Liver (tissue), 9 donors: ENCODE data around the gene XKR8. TPM values are rescaled to one million over a fixed set of nuclear protein-coding genes. Genes with fewer than 3 reads are reported as not detected.

Experiments used
- DNase-seq: peaks from one replicate; pipeline ENCODE4 v3.0.0-alpha.2; 2017; ENCODE audit warnings: low spot score
- H3K27ac ChIP-seq, 2 donors: one replicate each; pipeline ENCODE4 v1.7.0; 2013; ENCODE audit warnings: inconsistent platforms in 2 of 2, low read length in 2 of 2, control low read depth in 1 of 2, low read depth in 1 of 2, mild to moderate bottlenecking in 1 of 2
- H3K27me3 ChIP-seq, 4 donors: one replicate each; pipeline versions ENCODE4 v1.6.1 to v1.7.0; 2013; ENCODE audit warnings: low read length in 3 of 4, inconsistent platforms in 1 of 4, mild to moderate bottlenecking in 1 of 4, moderate library complexity in 1 of 4; ENCODE audit not compliant: control insufficient read depth in 4 of 4, insufficient read depth in 4 of 4
- H3K36me3 ChIP-seq, 4 donors: one replicate each; pipeline versions ENCODE4 v1.6.1 to v1.7.0; 2013; ENCODE audit warnings: low read length in 3 of 4, mild to moderate bottlenecking in 3 of 4, low read depth in 1 of 4, moderate library complexity in 1 of 4; ENCODE audit not compliant: control insufficient read depth in 4 of 4, insufficient read depth in 3 of 4
- H3K4me1 ChIP-seq, 4 donors: one replicate each; pipeline versions ENCODE4 v1.6.1 to v1.7.0; 2013; ENCODE audit warnings: low read length in 3 of 4, mild to moderate bottlenecking in 3 of 4, moderate library complexity in 1 of 4; ENCODE audit not compliant: control insufficient read depth in 4 of 4, insufficient read depth in 4 of 4
- H3K4me3 ChIP-seq, 3 donors: one replicate each; pipeline versions ENCODE4 v1.6.1 to v1.7.0; 2013; ENCODE audit warnings: low read length in 3 of 3, control low read depth in 1 of 3, low read depth in 1 of 3, mild to moderate bottlenecking in 1 of 3
- H3K9ac ChIP-seq, 2 donors: one replicate each; pipeline ENCODE4 v1.7.0; 2013; ENCODE audit warnings: low read length in 2 of 2, mild to moderate bottlenecking in 2 of 2, moderate library complexity in 2 of 2, control low read depth in 1 of 2, low read depth in 1 of 2
- H3K9me3 ChIP-seq, 4 donors: one replicate each; pipeline versions ENCODE4 v1.6.1 to v1.7.0; 2013; ENCODE audit warnings: low read length in 3 of 4; ENCODE audit not compliant: control insufficient read depth in 4 of 4
- FOXA1 ChIP-seq: IDR thresholded peaks from 2 replicates; pipeline ENCODE4 v1.6.1; 2016; ENCODE audit warnings: antibody characterized with exemption
- HNF4A ChIP-seq, 2 donors: conservative IDR thresholded peaks; 2 replicates each; pipeline ENCODE4 v1.6.1; 2016; ENCODE audit warnings: antibody characterized with exemption in 2 of 2, mild to moderate bottlenecking in 2 of 2
- JUND ChIP-seq, 2 donors: IDR thresholded peaks; 2 replicates each; pipeline ENCODE4 v1.6.1; 2016; ENCODE audit warnings: antibody characterized with exemption in 2 of 2
- NR2F2 ChIP-seq: IDR thresholded peaks from 2 replicates; pipeline ENCODE4 v1.6.1; 2016; ENCODE audit warnings: antibody characterized with exemption
- RAD21 ChIP-seq, 2 donors: IDR thresholded peaks; 2 replicates each; pipeline ENCODE4 v1.6.1; 2016; ENCODE audit warnings: antibody characterized with exemption in 2 of 2, mild to moderate bottlenecking in 2 of 2
- SP1 ChIP-seq: IDR thresholded peaks from 2 replicates; pipeline ENCODE4 v1.6.1; 2018; ENCODE audit warnings: antibody characterized with exemption, mild to moderate bottlenecking
- TAF1 ChIP-seq: conservative IDR thresholded peaks from 2 replicates; pipeline ENCODE4 v1.6.1; 2016; ENCODE audit warnings: antibody characterized with exemption, mild to moderate bottlenecking
- YY1 ChIP-seq: IDR thresholded peaks from 2 replicates; pipeline ENCODE4 v1.6.1; 2016; ENCODE audit warnings: antibody characterized with exemption, mild to moderate bottlenecking
- WGBS: extraction: QIAGEN DNeasy Blood & Tissue Kit; methylation state at CpG from one replicate; pipeline ENCODE4 v1.1.7; 2013; 5-methylcytosine and 5-hydroxymethylcytosine counted together
- polyA plus RNA-seq, 2 donors: library from polyadenylated mRNA; stranded (reverse) in 1 of 2; unstranded in 1 of 2; fragments of 200-250 nt in 1 of 2; fragments of >200 nt in 1 of 2; fragmentation: Nextera tagmentation in 1 of 2; extraction: Ambion mirVana in 1 of 2; gene quantifications; one replicate each; pipeline versions ENCODE4 v1.2.1 to v1.2.3, GENCODE V29; 2013 to 2015
- total RNA-seq, 2 donors: library from RNA; depleted of rRNA; stranded (reverse); fragments of >200 nt; gene quantifications; one replicate each; pipeline ENCODE4 v1.2.3, GENCODE V29; 2014
- TF ChIP-seq, protein P1 (sequence below): IDR thresholded peaks from 2 replicates; pipeline ENCODE4 v1.6.1; 2016; ENCODE audit warnings: antibody characterized with exemption, mild to moderate bottlenecking
- TF ChIP-seq, protein P2 (sequence below): IDR thresholded peaks from 2 replicates; pipeline ENCODE4 v1.6.1; 2016; ENCODE audit warnings: antibody characterized with exemption
- donor health status: healthy.
- donor health status: healthy.
- donor health status: healthy.
- donor health status: healthy.
- donor health status: healthy.

XKR8 gene
- total and polyA plus RNA-seq, 4 donors = 4.9 to 8.1 (median 6.2) TPM

DNA sequence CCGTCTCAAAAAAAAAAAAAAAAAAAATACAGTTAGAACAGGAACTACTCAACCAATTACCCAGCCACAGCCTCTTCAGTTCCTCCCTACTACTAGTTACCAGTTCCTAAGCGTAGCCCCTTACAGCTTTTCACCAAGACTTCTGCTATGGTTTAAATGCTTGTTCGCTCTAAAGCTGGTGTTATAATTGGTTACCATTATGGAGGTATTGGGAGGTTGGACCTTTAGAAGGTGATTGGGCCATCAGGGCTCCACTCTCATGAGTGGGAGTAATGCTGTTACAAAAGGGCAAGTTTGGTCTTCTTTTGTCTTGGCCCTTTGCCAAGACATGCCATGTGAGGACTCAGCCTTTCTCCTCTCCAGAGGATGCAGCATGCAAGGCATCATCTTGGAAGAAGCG lies 28.0 kb upstream of the XKR8 start:
- H3K27ac ChIP-seq = no peak overlapping the region
- 86% methylated on average over 4 of the region's 4 CpGs for WGBS
- no peak overlapping the region for H3K9ac ChIP-seq
- no peak for DNase-seq
- no peak for TF ChIP-seq FOXA1
- no peak for TF ChIP-seq NR2F2
- TF ChIP-seq TAF1 = no peak
- TF ChIP-seq HNF4A (conservative IDR thresholded peaks at IDR 0.05) = no peak
- H3K4me3 ChIP-seq = no peak overlapping the region
- H3K27me3 ChIP-seq = peaks cover 0 to 4% (median 0%) of the 10 kb centered on the region in 4 donors
- no peaks in the 10 kb centered on the region for H3K36me3 ChIP-seq
- H3K4me1 ChIP-seq = peaks cover 0 to 8% (median 4%) of the 10 kb centered on the region in 4 donors
- no peaks in the 10 kb centered on the region for H3K9me3 ChIP-seq

GRCh38 chr1:27934818-27935549 lies 24.8 kb upstream of the XKR8 start, which contains the start of gene SMPDL3B:
SMPDL3B (plus strand) TSS chr1:27935000; CDS start chr1:27935184, 184 bp downstream.
- WGBS = 7% methylated on average over 16 of the region's 16 CpGs
- H3K4me1 ChIP-seq = peaks cover 0 to 8% (median 4%) of the 10 kb centered on the region in 4 donors
- no peak for DNase-seq
- no peaks in the 10 kb centered on the region for H3K9me3 ChIP-seq
- H3K36me3 ChIP-seq = no peaks in the 10 kb centered on the region
- peak within 1 kb of the TSS in 1 of 3 donors; percentile 4 for H3K4me3 ChIP-seq
- TF ChIP-seq TAF1 = no peak
- TF ChIP-seq RAD21 (IDR thresholded peaks at IDR 0.05) = peak in 1 of 2 donors; percentile 15
- H3K27me3 ChIP-seq = peaks cover 0 to 4% (median 0%) of the 10 kb centered on the region in 4 donors
- no peak within 1 kb of the TSS for H3K27ac ChIP-seq
- no peak within 1 kb of the TSS for H3K9ac ChIP-seq

- Histone ChIP-seq H3K4me3 (no peak overlapping the region), H3K27me3 (peaks cover 0 to 4% (median 0%) of the 10 kb centered on the region in 4 donors), H3K36me3 (no peaks in the 10 kb centered on the region), H3K9me3 (no peaks in the 10 kb centered on the region), H3K4me1 (peaks cover 0 to 8% (median 4%) of the 10 kb centered on the region in 4 donors), H3K27ac (no peak overlapping the region), H3K9ac (no peak overlapping the region)
- TF ChIP-seq JUND (IDR thresholded peaks at IDR 0.05) (no peak), FOXA1 (no peak), NR2F2 (no peak), SP1 (no peak)
- TF ChIP-seq, protein P1, sequence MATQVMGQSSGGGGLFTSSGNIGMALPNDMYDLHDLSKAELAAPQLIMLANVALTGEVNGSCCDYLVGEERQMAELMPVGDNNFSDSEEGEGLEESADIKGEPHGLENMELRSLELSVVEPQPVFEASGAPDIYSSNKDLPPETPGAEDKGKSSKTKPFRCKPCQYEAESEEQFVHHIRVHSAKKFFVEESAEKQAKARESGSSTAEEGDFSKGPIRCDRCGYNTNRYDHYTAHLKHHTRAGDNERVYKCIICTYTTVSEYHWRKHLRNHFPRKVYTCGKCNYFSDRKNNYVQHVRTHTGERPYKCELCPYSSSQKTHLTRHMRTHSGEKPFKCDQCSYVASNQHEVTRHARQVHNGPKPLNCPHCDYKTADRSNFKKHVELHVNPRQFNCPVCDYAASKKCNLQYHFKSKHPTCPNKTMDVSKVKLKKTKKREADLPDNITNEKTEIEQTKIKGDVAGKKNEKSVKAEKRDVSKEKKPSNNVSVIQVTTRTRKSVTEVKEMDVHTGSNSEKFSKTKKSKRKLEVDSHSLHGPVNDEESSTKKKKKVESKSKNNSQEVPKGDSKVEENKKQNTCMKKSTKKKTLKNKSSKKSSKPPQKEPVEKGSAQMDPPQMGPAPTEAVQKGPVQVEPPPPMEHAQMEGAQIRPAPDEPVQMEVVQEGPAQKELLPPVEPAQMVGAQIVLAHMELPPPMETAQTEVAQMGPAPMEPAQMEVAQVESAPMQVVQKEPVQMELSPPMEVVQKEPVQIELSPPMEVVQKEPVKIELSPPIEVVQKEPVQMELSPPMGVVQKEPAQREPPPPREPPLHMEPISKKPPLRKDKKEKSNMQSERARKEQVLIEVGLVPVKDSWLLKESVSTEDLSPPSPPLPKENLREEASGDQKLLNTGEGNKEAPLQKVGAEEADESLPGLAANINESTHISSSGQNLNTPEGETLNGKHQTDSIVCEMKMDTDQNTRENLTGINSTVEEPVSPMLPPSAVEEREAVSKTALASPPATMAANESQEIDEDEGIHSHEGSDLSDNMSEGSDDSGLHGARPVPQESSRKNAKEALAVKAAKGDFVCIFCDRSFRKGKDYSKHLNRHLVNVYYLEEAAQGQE = no peak
- no peak for DNase-seq
- 56% methylated on average over 8 of the region's 8 CpGs for WGBS
Observed at GRCh38 chr1:27935721-27936120, 24.1 kb upstream of the XKR8 start.

- TF ChIP-seq RAD21 (IDR thresholded peaks at IDR 0.05) (no peak), YY1 (no peak), SP1 (no peak), FOXA1 (no peak)
- TF ChIP-seq, protein P2, sequence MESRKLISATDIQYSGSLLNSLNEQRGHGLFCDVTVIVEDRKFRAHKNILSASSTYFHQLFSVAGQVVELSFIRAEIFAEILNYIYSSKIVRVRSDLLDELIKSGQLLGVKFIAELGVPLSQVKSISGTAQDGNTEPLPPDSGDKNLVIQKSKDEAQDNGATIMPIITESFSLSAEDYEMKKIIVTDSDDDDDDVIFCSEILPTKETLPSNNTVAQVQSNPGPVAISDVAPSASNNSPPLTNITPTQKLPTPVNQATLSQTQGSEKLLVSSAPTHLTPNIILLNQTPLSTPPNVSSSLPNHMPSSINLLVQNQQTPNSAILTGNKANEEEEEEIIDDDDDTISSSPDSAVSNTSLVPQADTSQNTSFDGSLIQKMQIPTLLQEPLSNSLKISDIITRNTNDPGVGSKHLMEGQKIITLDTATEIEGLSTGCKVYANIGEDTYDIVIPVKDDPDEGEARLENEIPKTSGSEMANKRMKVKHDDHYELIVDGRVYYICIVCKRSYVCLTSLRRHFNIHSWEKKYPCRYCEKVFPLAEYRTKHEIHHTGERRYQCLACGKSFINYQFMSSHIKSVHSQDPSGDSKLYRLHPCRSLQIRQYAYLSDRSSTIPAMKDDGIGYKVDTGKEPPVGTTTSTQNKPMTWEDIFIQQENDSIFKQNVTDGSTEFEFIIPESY = no peak
- TF ChIP-seq, protein P1 = no peak
- H3K9ac ChIP-seq = no peak overlapping the region
- no peak overlapping the region for H3K4me3 ChIP-seq
- WGBS = 83% methylated on average over 5 of the region's 5 CpGs
- no peaks in the 10 kb centered on the region for H3K36me3 ChIP-seq
- peaks cover 0 to 8% (median 4%) of the 10 kb centered on the region in 4 donors for H3K4me1 ChIP-seq
- peaks cover 0 to 4% (median 0%) of the 10 kb centered on the region in 4 donors for H3K27me3 ChIP-seq
- DNase-seq = no peak
- H3K9me3 ChIP-seq = no peaks in the 10 kb centered on the region
- H3K27ac ChIP-seq = no peak overlapping the region
Observed at GRCh38 chr1:27936370-27936769, 23.4 kb upstream of the XKR8 start.
